ENCODE data around the gene INPP5D.

- TF ChIP-seq, protein P1, sequence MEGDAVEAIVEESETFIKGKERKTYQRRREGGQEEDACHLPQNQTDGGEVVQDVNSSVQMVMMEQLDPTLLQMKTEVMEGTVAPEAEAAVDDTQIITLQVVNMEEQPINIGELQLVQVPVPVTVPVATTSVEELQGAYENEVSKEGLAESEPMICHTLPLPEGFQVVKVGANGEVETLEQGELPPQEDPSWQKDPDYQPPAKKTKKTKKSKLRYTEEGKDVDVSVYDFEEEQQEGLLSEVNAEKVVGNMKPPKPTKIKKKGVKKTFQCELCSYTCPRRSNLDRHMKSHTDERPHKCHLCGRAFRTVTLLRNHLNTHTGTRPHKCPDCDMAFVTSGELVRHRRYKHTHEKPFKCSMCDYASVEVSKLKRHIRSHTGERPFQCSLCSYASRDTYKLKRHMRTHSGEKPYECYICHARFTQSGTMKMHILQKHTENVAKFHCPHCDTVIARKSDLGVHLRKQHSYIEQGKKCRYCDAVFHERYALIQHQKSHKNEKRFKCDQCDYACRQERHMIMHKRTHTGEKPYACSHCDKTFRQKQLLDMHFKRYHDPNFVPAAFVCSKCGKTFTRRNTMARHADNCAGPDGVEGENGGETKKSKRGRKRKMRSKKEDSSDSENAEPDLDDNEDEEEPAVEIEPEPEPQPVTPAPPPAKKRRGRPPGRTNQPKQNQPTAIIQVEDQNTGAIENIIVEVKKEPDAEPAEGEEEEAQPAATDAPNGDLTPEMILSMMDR (IDR thresholded peaks at IDR 0.05) = no peak
- TF ChIP-seq GTF2I (CRISPR knock-in tag; conservative IDR thresholded peaks at IDR 0.05) (no peak), USF2 (CRISPR knock-in tag; IDR thresholded peaks at IDR 0.05) (no peak), TEAD1 (CRISPR knock-in tag; IDR thresholded peaks at IDR 0.05) (no peak), PREB (CRISPR knock-in tag; IDR thresholded peaks at IDR 0.05; ENCODE audit: borderline replicate concordance) (no peak), NR3C1 (CRISPR knock-in tag; conservative IDR thresholded peaks at IDR 0.05; ENCODE audit: low read depth) (no peak)
- TF ChIP-seq, protein P2, sequence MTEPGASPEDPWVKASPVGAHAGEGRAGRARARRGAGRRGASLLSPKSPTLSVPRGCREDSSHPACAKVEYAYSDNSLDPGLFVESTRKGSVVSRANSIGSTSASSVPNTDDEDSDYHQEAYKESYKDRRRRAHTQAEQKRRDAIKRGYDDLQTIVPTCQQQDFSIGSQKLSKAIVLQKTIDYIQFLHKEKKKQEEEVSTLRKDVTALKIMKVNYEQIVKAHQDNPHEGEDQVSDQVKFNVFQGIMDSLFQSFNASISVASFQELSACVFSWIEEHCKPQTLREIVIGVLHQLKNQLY (CRISPR knock-in tag; IDR thresholded peaks at IDR 0.05) = no peak
- TF ChIP-seq, protein P3, sequence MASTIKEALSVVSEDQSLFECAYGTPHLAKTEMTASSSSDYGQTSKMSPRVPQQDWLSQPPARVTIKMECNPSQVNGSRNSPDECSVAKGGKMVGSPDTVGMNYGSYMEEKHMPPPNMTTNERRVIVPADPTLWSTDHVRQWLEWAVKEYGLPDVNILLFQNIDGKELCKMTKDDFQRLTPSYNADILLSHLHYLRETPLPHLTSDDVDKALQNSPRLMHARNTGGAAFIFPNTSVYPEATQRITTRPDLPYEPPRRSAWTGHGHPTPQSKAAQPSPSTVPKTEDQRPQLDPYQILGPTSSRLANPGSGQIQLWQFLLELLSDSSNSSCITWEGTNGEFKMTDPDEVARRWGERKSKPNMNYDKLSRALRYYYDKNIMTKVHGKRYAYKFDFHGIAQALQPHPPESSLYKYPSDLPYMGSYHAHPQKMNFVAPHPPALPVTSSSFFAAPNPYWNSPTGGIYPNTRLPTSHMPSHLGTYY (CRISPR knock-in tag; IDR thresholded peaks at IDR 0.05) = no peak
Observed at GRCh38 chr2:233091595-233092375, 31.6 kb downstream of the INPP5D start.

Data from WTC11 (cell line).